ENCODE measurements around the gene TMEM97. TPM values are rescaled to one million over a fixed set of nuclear protein-coding genes. Genes with fewer than 3 reads are reported as not detected.

The TMEM97 gene
- total RNA-seq, 1 experiment from 2014 or later = 55.6 TPM

- BruUV-seq (replicated peaks) = no TSS peak
- ChIA-PET RAD21 (ENCODE audit: low non-redundant PET in 1 of 2, low total read pairs in 2 of 2, uncharacterized antibody in 2 of 2, unreplicated experiment in 2 of 2) (no interaction called here), POLR2A (no interaction called here), CTCF (no interaction called here)
- Histone ChIP-seq H3K79me2 (ENCODE audit: insufficient read depth, low read length) (peaks cover 7% of the 10 kb centered on the region; the same call in 1 of the 2 replicates), H3K4me1 (ENCODE audit: control insufficient read depth in 1 of 2, insufficient read depth in 2 of 2, low read length in 2 of 2) (peaks cover 0 to 12% of the 10 kb centered on the region in 2 experiments; a peak in 2 of 4 replicates), H3K4me2 (ENCODE audit: low read length) (no peak overlapping the region), H3K4me3 (replicated peaks in 1 of 2; ENCODE audit: low read depth in 1 of 2, low read length in 2 of 2) (no peak overlapping the region), H2AFZ (ENCODE audit: low read depth, low read length, poor library complexity, severe bottlenecking) (no peak overlapping the region), H3K36me3 (ENCODE audit: control insufficient read depth in 1 of 2, insufficient read depth in 2 of 2, low read length in 2 of 2) (peaks cover 36 to 58% of the 10 kb centered on the region in 2 experiments), H3K9me3 (ENCODE audit: control insufficient read depth in 1 of 2, insufficient read depth in 1 of 2, low read depth in 1 of 2, low read length in 2 of 2) (no peaks in the 10 kb centered on the region), H3K27ac (ENCODE audit: low read depth, low read length) (no peak overlapping the region), H4K20me1 (ENCODE audit: insufficient read depth) (no peaks in the 10 kb centered on the region), H3K27me3 (ENCODE audit: insufficient read depth, low read length) (no peaks in the 10 kb centered on the region), H3K9me2 (ENCODE audit: insufficient read depth) (no peaks in the 10 kb centered on the region), H3K9ac (ENCODE audit: low read length) (no peak overlapping the region)
- TF ChIP-seq EZH2phosphoT487 (IDR thresholded peaks at IDR 0.05; ENCODE audit: borderline replicate concordance) (no peak), CBX3 (IDR thresholded peaks at IDR 0.05; ENCODE audit: low read depth) (no peak), EZH2 (IDR thresholded peaks at IDR 0.05) (no peak), FOSL1 (IDR thresholded peaks at IDR 0.05; ENCODE audit: low read depth) (no peak), SRF (IDR thresholded peaks at IDR 0.05; ENCODE audit: low read depth) (no peak), JUND (IDR thresholded peaks at IDR 0.05) (no peak), SP1 (IDR thresholded peaks at IDR 0.05; ENCODE audit: low read depth) (no peak), REST (IDR thresholded peaks at IDR 0.05; ENCODE audit: low read depth) (no peak), SIN3A (IDR thresholded peaks at IDR 0.05; ENCODE audit: low read depth) (no peak), ZNF274 (IDR thresholded peaks at IDR 0.05; ENCODE audit: low read depth, low read length) (no peak), CEBPB (IDR thresholded peaks at IDR 0.05; ENCODE audit: low read depth) (no peak), POLR2AphosphoS5 (IDR thresholded peaks at IDR 0.05; ENCODE audit: low read depth, low read length) (no peak), ELF1 (IDR thresholded peaks at IDR 0.05; ENCODE audit: borderline replicate concordance, low read depth) (no peak), ZFX (IDR thresholded peaks at IDR 0.05) (no peak)
- TF ChIP-seq, protein P1, sequence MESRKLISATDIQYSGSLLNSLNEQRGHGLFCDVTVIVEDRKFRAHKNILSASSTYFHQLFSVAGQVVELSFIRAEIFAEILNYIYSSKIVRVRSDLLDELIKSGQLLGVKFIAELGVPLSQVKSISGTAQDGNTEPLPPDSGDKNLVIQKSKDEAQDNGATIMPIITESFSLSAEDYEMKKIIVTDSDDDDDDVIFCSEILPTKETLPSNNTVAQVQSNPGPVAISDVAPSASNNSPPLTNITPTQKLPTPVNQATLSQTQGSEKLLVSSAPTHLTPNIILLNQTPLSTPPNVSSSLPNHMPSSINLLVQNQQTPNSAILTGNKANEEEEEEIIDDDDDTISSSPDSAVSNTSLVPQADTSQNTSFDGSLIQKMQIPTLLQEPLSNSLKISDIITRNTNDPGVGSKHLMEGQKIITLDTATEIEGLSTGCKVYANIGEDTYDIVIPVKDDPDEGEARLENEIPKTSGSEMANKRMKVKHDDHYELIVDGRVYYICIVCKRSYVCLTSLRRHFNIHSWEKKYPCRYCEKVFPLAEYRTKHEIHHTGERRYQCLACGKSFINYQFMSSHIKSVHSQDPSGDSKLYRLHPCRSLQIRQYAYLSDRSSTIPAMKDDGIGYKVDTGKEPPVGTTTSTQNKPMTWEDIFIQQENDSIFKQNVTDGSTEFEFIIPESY (IDR thresholded peaks at IDR 0.05; ENCODE audit: extremely low read depth, insufficient replicate concordance, low read length) = no peak
- DNase-seq (ENCODE audit: low read depth, low spot score) (no peak), ATAC-seq (no peak)
- intact Hi-C loops (cut with micrococcal nuclease) = no loop called here
These were observed 24.5 kb downstream of the TMEM97 start for GRCh38 chr17:28343491-28343932.
